ENCODE data around the gene FAM171A1. TPM values are rescaled to one million over a fixed set of nuclear protein-coding genes. Genes with fewer than 3 reads are reported as not detected.
A peak's percentile ranks its signal among the peaks of the same experiment; 100 is the strongest.

FAM171A1 gene
- total RNA-seq, 1 donor from 2014 or later: 73.6 TPM

DNA sequence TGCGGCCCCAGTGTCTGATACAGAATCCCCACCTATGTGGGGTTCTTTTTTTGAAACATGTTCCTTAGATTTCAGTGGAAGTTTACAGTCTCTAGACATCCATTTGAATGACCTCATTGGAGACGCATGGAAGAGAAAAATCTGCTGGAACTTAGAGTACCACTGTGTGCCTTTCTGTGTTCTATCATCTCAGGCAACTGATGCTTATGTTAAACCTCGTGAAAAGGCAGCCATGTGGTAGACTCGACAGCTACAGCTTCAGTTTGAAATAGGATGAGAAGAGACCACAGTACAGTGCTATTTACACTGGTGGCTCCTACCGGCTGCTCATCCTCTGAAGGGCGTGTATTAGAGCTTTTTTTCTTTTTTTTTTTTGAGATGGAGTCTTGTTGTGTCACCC, 74.4 kb downstream of the FAM171A1 start:
- TF ChIP-seq CTCF (IDR thresholded peaks at IDR 0.05; ENCODE audit: unreplicated experiment): no peak
- Mint-ChIP-seq H3K27ac (no peak overlapping the region), H3K4me1 (no peaks in the 10 kb centered on the region), H3K9me3 (no peaks in the 10 kb centered on the region), H3K27me3 (ENCODE audit: low read depth) (no peaks in the 10 kb centered on the region), H3K4me3 (no peak overlapping the region), H3K36me3 (no peaks in the 10 kb centered on the region)
- no peak for DNase-seq (ENCODE audit: low spot score in 2 of 2, unreplicated experiment in 2 of 2)

DNA sequence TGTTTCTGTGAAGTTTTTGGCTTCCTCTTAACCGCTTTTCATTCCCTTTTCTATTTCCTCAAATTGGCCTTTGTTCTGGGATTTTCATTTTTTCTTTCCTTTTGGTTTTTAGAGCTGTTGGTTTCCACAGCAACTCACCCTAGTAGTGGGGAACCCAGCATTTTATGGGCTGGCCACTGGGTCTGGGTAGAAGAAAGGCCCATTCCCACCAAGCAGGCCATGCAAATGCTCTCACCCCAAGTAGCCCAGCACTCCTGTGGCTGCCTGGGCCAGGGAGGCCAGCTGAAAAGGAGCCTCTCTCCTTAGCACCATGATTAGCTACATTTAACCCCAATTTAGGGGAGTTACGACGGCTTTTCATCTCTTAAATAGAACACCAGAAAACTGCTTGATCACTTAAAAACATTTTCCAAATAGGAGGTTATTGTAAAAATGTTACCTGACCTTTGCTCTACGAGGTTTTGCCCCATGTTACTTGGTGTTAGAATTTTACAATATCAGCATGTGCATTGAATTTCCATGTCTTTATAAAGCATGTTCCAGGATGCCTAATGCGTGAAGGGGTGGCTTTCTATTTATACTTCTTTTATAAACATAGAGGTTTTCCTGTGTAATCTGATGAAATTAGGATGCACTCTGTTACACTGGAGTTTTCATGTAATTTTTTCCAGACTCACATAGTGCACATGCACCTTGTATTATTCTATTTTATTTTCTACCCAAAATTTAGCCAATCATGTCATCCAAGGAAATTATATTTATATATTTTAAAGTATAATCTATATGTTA, 75.4 kb downstream of the FAM171A1 start:
- Mint-ChIP-seq H3K4me1 (no peaks in the 10 kb centered on the region), H3K27me3 (ENCODE audit: low read depth) (no peaks in the 10 kb centered on the region), H3K27ac (peak overlapping the region; percentile 7), H3K9me3 (no peaks in the 10 kb centered on the region), H3K36me3 (no peaks in the 10 kb centered on the region), H3K4me3 (no peak overlapping the region)
- TF ChIP-seq CTCF (IDR thresholded peaks at IDR 0.05; ENCODE audit: unreplicated experiment): no peak
- no peak for DNase-seq (ENCODE audit: low spot score in 2 of 2, unreplicated experiment in 2 of 2)

DNA sequence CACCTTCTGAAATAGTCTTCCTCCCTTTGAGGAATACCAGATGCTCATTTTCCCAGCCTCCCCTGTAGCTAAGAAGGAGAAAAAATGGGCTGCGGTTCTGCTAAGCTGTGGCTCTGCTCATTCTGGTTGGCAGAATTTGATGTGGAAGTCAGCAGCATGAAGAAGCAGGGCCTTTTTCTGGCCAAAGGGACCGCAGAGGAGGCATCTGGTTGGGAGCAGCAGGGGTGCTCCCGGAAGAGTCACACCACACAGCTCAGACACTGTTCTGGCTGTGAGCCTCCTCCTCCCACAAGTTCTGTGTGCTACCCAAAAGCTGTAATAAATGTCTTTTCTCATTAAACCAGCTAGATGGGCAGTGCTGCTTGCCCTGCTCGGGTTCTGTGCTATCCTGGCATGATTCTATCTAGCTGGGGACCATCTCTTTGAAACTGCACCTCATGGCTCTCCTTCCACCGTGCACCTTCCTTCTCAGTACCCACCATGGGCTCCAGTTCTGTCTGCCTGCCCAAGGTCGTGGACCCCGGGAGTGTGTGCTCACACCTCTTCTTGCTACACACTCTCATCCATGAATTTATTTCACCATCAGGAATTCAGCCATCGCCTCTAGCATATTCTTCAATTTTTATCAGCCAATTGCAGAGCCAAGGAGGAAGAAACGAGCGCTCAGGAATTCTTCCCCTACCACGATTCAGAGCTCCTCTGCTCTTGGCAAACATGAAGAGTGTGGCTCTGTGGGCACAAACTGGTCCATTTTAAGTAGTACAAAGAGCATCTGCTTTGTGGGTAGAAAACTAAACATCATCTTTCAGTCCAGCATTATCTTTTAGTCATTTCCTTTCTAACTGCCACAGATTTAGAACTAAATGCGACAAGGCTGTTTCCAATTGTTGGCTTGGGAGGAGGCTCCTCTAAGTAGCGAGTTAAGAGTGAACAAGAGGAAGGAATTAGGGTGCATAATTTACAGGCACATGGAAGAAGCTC, 76.9 kb downstream of the FAM171A1 start:
- no peaks in the 10 kb centered on the region for H3K27me3 Mint-ChIP-seq (ENCODE audit: low read depth)
- H3K27ac Mint-ChIP-seq: no peak overlapping the region
- H3K36me3 Mint-ChIP-seq: no peaks in the 10 kb centered on the region
- no peak for DNase-seq (ENCODE audit: low spot score in 2 of 2, unreplicated experiment in 2 of 2)
- TF ChIP-seq CTCF (IDR thresholded peaks at IDR 0.05; ENCODE audit: unreplicated experiment): no peak
- H3K9me3 Mint-ChIP-seq: no peaks in the 10 kb centered on the region
- H3K4me1 Mint-ChIP-seq: no peaks in the 10 kb centered on the region
- H3K4me3 Mint-ChIP-seq: no peak overlapping the region

- Mint-ChIP-seq H3K4me3 (no peak overlapping the region), H3K27me3 (ENCODE audit: low read depth) (no peaks in the 10 kb centered on the region), H3K27ac (no peak overlapping the region), H3K36me3 (peaks cover 4% of the 10 kb centered on the region), H3K4me1 (no peaks in the 10 kb centered on the region), H3K9me3 (peaks cover 4% of the 10 kb centered on the region)
- TF ChIP-seq CTCF (IDR thresholded peaks at IDR 0.05; ENCODE audit: unreplicated experiment): no peak
- no peak for DNase-seq (ENCODE audit: low spot score in 2 of 2, unreplicated experiment in 2 of 2)
These were observed 80.4 kb downstream of the FAM171A1 start for GRCh38 chr10:15290671-15291070.

GRCh38 chr10:15290150-15290549, 80.9 kb downstream of the FAM171A1 start:
- no peaks in the 10 kb centered on the region for H3K4me1 Mint-ChIP-seq
- no peak for TF ChIP-seq CTCF (IDR thresholded peaks at IDR 0.05; ENCODE audit: unreplicated experiment)
- H3K9me3 Mint-ChIP-seq: peaks cover 4% of the 10 kb centered on the region
- H3K36me3 Mint-ChIP-seq: peaks cover 4% of the 10 kb centered on the region
- no peak for DNase-seq (ENCODE audit: low spot score in 2 of 2, unreplicated experiment in 2 of 2)
- no peak overlapping the region for H3K4me3 Mint-ChIP-seq
- H3K27me3 Mint-ChIP-seq (ENCODE audit: low read depth): no peaks in the 10 kb centered on the region
- no peak overlapping the region for H3K27ac Mint-ChIP-seq

Data from mesothelial cell of epicardium (in vitro differentiated cells).